ENCODE results near the gene KRT81. TPM values are rescaled to one million over a fixed set of nuclear protein-coding genes. Genes with fewer than 3 reads are reported as not detected.

The KRT81 gene
- total and polyA plus RNA-seq, 2 of the 4 experiments (the other 2 are of a cell fraction), result under 0.01 to 0.05 TPM

GRCh38 chr12:52335598-52336262, 44.4 kb upstream of the KRT81 start:
- Histone ChIP-seq H2BK15ac (ENCODE audit: low read depth, low read length) (no peak overlapping the region), H3K9me1 (ENCODE audit: insufficient read depth, low read length) (no peaks in the 10 kb centered on the region), H3K18ac (ENCODE audit: low read depth, low read length) (no peak overlapping the region), H3K36me3 (ENCODE audit: control insufficient read depth, insufficient read depth, low read length) (no peaks in the 10 kb centered on the region), H3K27me3 (ENCODE audit: control insufficient read depth, insufficient read depth, low read length) (peaks cover 47% of the 10 kb centered on the region), H3K79me1 (ENCODE audit: low read depth in 1 of 2, low read length in 2 of 2) (no peaks in the 10 kb centered on the region), H4K5ac (ENCODE audit: low read depth, low read length) (no peak overlapping the region), H3K9me3 (ENCODE audit: control insufficient read depth, insufficient read depth, low read length) (peaks cover 5% of the 10 kb centered on the region; the same call in 1 of the 2 replicates), H4K20me1 (ENCODE audit: insufficient read depth, low read length) (no peaks in the 10 kb centered on the region), H2BK20ac (ENCODE audit: low read depth, low read length) (no peak overlapping the region), H2BK120ac (ENCODE audit: low read depth, low read length) (no peak overlapping the region), H2AK5ac (ENCODE audit: low read depth, low read length) (no peak overlapping the region), H4K8ac (ENCODE audit: low read depth in 2 of 2, low read length in 2 of 2) (no peak overlapping the region), H3K4me1 (ENCODE audit: control insufficient read depth, insufficient read depth, low read length) (no peaks in the 10 kb centered on the region), H3K4me2 (ENCODE audit: low read depth, low read length) (no peak overlapping the region), H3K4ac (ENCODE audit: low read depth, low read length) (no peak overlapping the region), H3K56ac (ENCODE audit: extremely low read depth, insufficient read depth, low read length) (no peak overlapping the region), H3K4me3 (ENCODE audit: insufficient read depth, low read depth, low read length) (no peak overlapping the region), H3K14ac (replicated peaks; ENCODE audit: low read depth, low read length) (no peak overlapping the region), H4K91ac (ENCODE audit: insufficient read depth, low read depth, low read length) (no peak overlapping the region), H3K27ac (ENCODE audit: insufficient read depth, low read length) (no peak overlapping the region), H2AK9ac (replicated peaks; ENCODE audit: low read depth, low read length, poor library complexity) (no peak overlapping the region), H3K9ac (ENCODE audit: low read depth, low read length) (no peak overlapping the region), H2BK5ac (ENCODE audit: low read depth, low read length, poor library complexity, severe bottlenecking) (no peak overlapping the region), H2AFZ (replicated peaks; ENCODE audit: low read length, poor library complexity) (no peak overlapping the region), H3K23ac (ENCODE audit: low read depth, low read length) (no peak overlapping the region)
- 82% methylated on average over 2 of the region's 4 CpGs; no CpG with 5 or more reads in 1 of the 2 experiments for WGBS, 2 experiments (ENCODE audit: extremely low coverage in 2 of 2, insufficient read length in 1 of 2)
- in situ Hi-C loops (cut with MboI; ENCODE audit: low sequenced_read_pairs) (no loop called here), dilution Hi-C loops (cut with HindIII; ENCODE audit: low sequenced_read_pairs, unreplicated experiment) (no loop called here), intact Hi-C loops (cut with micrococcal nuclease) (no loop called here)
- no peak for DNase-seq
- no TSS peak for BruUV-seq (replicated peaks)
- TF ChIP-seq NFE2L2 (IDR thresholded peaks at IDR 0.05; ENCODE audit: low read depth, low read length), result no peak
- no peak for TF ChIP-seq RFX5 (IDR thresholded peaks at IDR 0.05; ENCODE audit: low read depth, low read length)
- no peak for TF ChIP-seq CHD1 (IDR thresholded peaks at IDR 0.05; ENCODE audit: low read depth, low read length)
- no peak for TF ChIP-seq SMC3 (IDR thresholded peaks at IDR 0.05; ENCODE audit: low read depth, low read length)
- TF ChIP-seq, protein P1, sequence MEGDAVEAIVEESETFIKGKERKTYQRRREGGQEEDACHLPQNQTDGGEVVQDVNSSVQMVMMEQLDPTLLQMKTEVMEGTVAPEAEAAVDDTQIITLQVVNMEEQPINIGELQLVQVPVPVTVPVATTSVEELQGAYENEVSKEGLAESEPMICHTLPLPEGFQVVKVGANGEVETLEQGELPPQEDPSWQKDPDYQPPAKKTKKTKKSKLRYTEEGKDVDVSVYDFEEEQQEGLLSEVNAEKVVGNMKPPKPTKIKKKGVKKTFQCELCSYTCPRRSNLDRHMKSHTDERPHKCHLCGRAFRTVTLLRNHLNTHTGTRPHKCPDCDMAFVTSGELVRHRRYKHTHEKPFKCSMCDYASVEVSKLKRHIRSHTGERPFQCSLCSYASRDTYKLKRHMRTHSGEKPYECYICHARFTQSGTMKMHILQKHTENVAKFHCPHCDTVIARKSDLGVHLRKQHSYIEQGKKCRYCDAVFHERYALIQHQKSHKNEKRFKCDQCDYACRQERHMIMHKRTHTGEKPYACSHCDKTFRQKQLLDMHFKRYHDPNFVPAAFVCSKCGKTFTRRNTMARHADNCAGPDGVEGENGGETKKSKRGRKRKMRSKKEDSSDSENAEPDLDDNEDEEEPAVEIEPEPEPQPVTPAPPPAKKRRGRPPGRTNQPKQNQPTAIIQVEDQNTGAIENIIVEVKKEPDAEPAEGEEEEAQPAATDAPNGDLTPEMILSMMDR (conservative IDR thresholded peaks at IDR 0.05; ENCODE audit: low read depth, low read length), result no peak
- TF ChIP-seq, protein P2, sequence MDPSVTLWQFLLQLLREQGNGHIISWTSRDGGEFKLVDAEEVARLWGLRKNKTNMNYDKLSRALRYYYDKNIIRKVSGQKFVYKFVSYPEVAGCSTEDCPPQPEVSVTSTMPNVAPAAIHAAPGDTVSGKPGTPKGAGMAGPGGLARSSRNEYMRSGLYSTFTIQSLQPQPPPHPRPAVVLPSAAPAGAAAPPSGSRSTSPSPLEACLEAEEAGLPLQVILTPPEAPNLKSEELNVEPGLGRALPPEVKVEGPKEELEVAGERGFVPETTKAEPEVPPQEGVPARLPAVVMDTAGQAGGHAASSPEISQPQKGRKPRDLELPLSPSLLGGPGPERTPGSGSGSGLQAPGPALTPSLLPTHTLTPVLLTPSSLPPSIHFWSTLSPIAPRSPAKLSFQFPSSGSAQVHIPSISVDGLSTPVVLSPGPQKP (IDR thresholded peaks at IDR 0.05; ENCODE audit: borderline replicate concordance, low read depth, low read length), result no peak
- TF ChIP-seq BHLHE40 (IDR thresholded peaks at IDR 0.05; ENCODE audit: low read depth, low read length), result no peak
- TF ChIP-seq USF2 (IDR thresholded peaks at IDR 0.05; ENCODE audit: low read depth, low read length), result no peak
- TF ChIP-seq CEBPB (IDR thresholded peaks at IDR 0.05; ENCODE audit: low read depth, low read length), result no peak
- no peak for TF ChIP-seq MXI1 (IDR thresholded peaks at IDR 0.05; ENCODE audit: borderline replicate concordance, low read depth, low read length)
- no peak for TF ChIP-seq FOS (IDR thresholded peaks at IDR 0.05; ENCODE audit: low read depth, low read length)
- TF ChIP-seq MAZ (IDR thresholded peaks at IDR 0.05; ENCODE audit: borderline replicate concordance, low read depth, low read length), result no peak
- no peak for ATAC-seq (ENCODE audit: low read depth)
- ChIA-PET CTCF (no interaction called here), POLR2A (ENCODE audit: unreplicated experiment) (no interaction called here)

All from IMR-90 (cell line).